Body of pancreas (tissue), 4 donors: Measurements from ENCODE around the gene MRPL55. TPM values are rescaled to one million over a fixed set of nuclear protein-coding genes. Genes with fewer than 3 reads are reported as not detected.

Experiments
- ATAC-seq: fragments of 150-250 bp; one replicate; pipeline ENCODE4 v1.9.1; 2016
- DNase-seq, 4 donors: peaks; one replicate each; pipeline ENCODE4 v3.0.0-alpha.2; 2019
- H3K27ac ChIP-seq, 4 donors: fragments of 200-600 bp; sonication (generic); 1 replicate in 3 of 4; 2 replicates in 1 of 4; pipeline versions ENCODE4 v1.5.1 to v1.6.1; 2016 to 2019; ENCODE audit warnings: mild to moderate bottlenecking in 1 of 4, mixed read lengths in 1 of 4, moderate library complexity in 1 of 4
- H3K27me3 ChIP-seq, 2 donors: fragments of 200-600 bp; sonication (generic); one replicate each; pipeline ENCODE4 v1.6.0; 2016; ENCODE audit warnings: mild to moderate bottlenecking in 1 of 2
- H3K36me3 ChIP-seq, 2 donors: fragments of 200-600 bp; sonication (generic); replicated peaks in 1 of 2; 2 replicates each; pipeline ENCODE4 v1.5.1; 2016; ENCODE audit warnings: low read depth in 2 of 2; ENCODE audit not compliant: insufficient read depth in 1 of 2
- H3K4me1 ChIP-seq: fragments of 200-600 bp; sonication (generic); one replicate; pipeline ENCODE4 v1.6.0; 2016
- H3K4me3 ChIP-seq, 2 donors: fragments of 200-600 bp; sonication (generic); 1 replicate in 1 of 2; 2 replicates in 1 of 2; pipeline ENCODE4 v1.5.1; 2016 to 2019
- H3K9me3 ChIP-seq, 3 donors: fragments of 200-600 bp; sonication (generic); 1 replicate in 2 of 3; 2 replicates in 1 of 3; pipeline ENCODE4 v1.5.1; 2016
- POLR2A ChIP-seq, 3 donors: fragments of 450-650 bp; IDR thresholded peaks; one replicate each; pipeline ENCODE4 v1.6.1; 2016; ENCODE audit warnings: antibody characterized with exemption in 3 of 3, mild to moderate bottlenecking in 2 of 3
- WGBS, 2 donors: methylation state at CpG; one replicate each; pipeline ENCODE4 v1.1.5; 2017; 5-methylcytosine and 5-hydroxymethylcytosine counted together
- intact Hi-C: fragments of 100-400 bp; cut with DNase I; formaldehyde crosslinking; loops from one replicate; pipeline ENCODE4 v1.15.1; 2023
- total RNA-seq, 2 donors: library from RNA; depleted of rRNA; stranded (reverse); fragments of >200 nt; gene quantifications; one replicate each; pipeline ENCODE4 v1.1.0, GENCODE V29; 2016
- TF ChIP-seq, protein P1 (sequence below), 7 experiments: fragments of 450-650 bp in 4 of 7; fragments of 200-600 bp in 3 of 7; sonication (generic) in 3 of 7; IDR thresholded peaks; one replicate each; pipeline ENCODE4 v1.5.1; 2016 to 2019; ENCODE audit warnings: antibody characterized with exemption in 7 of 7

Gene MRPL55
- total RNA-seq, 2 donors from 2014 or later, result 65.9 to 68.7 TPM

DNA sequence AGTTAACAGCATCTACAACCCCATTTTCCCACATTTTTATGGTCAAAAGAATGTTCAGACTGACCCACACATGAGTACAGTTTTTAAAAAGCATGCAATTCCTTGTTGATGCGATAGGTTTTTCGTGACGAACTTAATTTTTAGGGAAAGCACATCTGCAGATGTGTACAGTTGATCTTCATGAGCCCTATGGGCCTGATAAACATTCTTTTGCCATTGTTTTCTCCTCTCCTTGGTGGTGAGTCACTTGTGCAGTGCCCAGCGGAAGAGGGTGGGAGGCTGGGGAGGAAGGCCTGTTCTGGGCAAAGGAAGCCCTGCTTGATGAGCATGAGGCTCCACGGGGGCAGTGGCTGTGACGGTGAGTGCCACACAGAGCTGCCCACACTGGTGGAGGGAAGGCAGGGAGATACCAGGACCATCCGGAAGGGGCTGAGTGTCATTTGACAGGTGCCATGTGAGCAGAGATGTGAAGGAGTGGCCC lies 21.3 kb downstream of the MRPL55 start:
- no peak overlapping the region for H3K4me3 ChIP-seq
- DNase-seq, result peak in 3 of 4 donors; percentile 12 to 33 (median 12)
- 17 to 31% methylated on average over 7 of the region's 7 CpGs for WGBS, 2 donors
- no peaks in the 10 kb centered on the region for H3K36me3 ChIP-seq
- H3K27ac ChIP-seq, result peak overlapping the region; percentile 6 to 100 (median 25)
- no peaks in the 10 kb centered on the region for H3K9me3 ChIP-seq
- H3K27me3 ChIP-seq, result no peaks in the 10 kb centered on the region
- peaks cover 89% of the 10 kb centered on the region for H3K4me1 ChIP-seq
- TF ChIP-seq POLR2A (IDR thresholded peaks at IDR 0.05), result no peak
- TF ChIP-seq, protein P1, sequence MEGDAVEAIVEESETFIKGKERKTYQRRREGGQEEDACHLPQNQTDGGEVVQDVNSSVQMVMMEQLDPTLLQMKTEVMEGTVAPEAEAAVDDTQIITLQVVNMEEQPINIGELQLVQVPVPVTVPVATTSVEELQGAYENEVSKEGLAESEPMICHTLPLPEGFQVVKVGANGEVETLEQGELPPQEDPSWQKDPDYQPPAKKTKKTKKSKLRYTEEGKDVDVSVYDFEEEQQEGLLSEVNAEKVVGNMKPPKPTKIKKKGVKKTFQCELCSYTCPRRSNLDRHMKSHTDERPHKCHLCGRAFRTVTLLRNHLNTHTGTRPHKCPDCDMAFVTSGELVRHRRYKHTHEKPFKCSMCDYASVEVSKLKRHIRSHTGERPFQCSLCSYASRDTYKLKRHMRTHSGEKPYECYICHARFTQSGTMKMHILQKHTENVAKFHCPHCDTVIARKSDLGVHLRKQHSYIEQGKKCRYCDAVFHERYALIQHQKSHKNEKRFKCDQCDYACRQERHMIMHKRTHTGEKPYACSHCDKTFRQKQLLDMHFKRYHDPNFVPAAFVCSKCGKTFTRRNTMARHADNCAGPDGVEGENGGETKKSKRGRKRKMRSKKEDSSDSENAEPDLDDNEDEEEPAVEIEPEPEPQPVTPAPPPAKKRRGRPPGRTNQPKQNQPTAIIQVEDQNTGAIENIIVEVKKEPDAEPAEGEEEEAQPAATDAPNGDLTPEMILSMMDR (IDR thresholded peaks at IDR 0.05), result no peak
- intact Hi-C loops, result no loop called here
- ATAC-seq, result no peak

DNA sequence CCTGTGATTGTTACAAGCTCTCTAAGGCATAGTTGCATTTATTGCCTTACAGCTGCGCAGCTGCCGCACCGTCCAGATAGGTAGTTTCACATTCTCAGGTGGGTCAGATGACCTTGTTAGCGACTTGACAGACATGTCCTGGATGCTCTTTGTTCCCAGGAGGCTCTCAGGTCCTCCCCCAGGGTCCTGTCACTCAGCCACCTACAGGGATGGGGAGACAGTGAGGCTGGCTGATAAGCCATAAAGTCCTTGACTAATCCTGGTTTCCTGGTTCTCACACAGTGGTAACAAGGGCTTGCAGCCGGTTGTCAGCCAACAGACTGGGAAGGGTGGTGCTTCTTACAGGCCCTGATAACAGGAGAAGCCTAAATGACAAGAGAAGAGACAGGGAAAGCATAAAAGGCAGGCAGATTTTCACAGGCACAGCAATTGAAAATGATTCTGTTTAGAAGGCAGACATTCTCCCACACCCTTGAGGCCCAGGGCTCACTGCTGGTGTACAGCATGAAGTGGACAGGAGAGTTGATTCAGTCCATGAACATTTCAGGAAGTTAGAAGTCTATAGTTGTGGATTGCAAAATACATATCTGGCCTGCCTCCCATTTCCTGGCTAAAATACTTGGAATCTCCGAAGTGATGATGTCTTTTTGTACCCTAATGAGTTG lies 23.7 kb downstream of the MRPL55 start:
- no peak for DNase-seq
- ATAC-seq, result no peak
- Histone ChIP-seq H3K9me3 (no peaks in the 10 kb centered on the region), H3K4me1 (peaks cover 73% of the 10 kb centered on the region), H3K27ac (peak overlapping the region; percentile 27 to 100 (median 64)), H3K36me3 (no peaks in the 10 kb centered on the region), H3K4me3 (no peak overlapping the region), H3K27me3 (no peaks in the 10 kb centered on the region)
- intact Hi-C loops, result no loop called here
- peak in 1 of 3 donors; percentile 32 for TF ChIP-seq POLR2A (IDR thresholded peaks at IDR 0.05)
- TF ChIP-seq, protein P1 (IDR thresholded peaks at IDR 0.05), result no peak
- 12 to 22% methylated on average over 5 to 6 of the region's 6 CpGs for WGBS, 2 donors

GRCh38 chr1:228084797-228085196 lies 24.3 kb downstream of the MRPL55 start:
- TF ChIP-seq, protein P1 (IDR thresholded peaks at IDR 0.05), result no peak
- TF ChIP-seq POLR2A (IDR thresholded peaks at IDR 0.05), result no peak
- no peaks in the 10 kb centered on the region for H3K36me3 ChIP-seq
- no peaks in the 10 kb centered on the region for H3K27me3 ChIP-seq
- H3K4me1 ChIP-seq, result peaks cover 67% of the 10 kb centered on the region
- ATAC-seq, result no peak
- peak overlapping the region; percentile 26 to 100 (median 64) for H3K27ac ChIP-seq
- no peaks in the 10 kb centered on the region for H3K9me3 ChIP-seq
- DNase-seq, result no peak
- WGBS, 2 donors, result 16 to 17% methylated on average over 5 of the region's 5 CpGs
- H3K4me3 ChIP-seq, result no peak overlapping the region
- intact Hi-C loops, result no loop called here

- no peaks in the 10 kb centered on the region for H3K36me3 ChIP-seq
- no peaks in the 10 kb centered on the region for H3K9me3 ChIP-seq
- WGBS, 2 donors, result 5 to 6% methylated on average over 3 of the region's 3 CpGs
- no peaks in the 10 kb centered on the region for H3K27me3 ChIP-seq
- DNase-seq, result peak in 1 of 4 donors; percentile 56
- H3K4me3 ChIP-seq, result peak overlapping the region; percentile 77 to 91
- TF ChIP-seq POLR2A (IDR thresholded peaks at IDR 0.05), result no peak
- TF ChIP-seq, protein P1 (IDR thresholded peaks at IDR 0.05), result no peak
- intact Hi-C loops, result no loop called here
- peak overlapping the region; percentile 99 to 100 (median 100) for H3K27ac ChIP-seq
- peaks cover 63% of the 10 kb centered on the region for H3K4me1 ChIP-seq
- no peak for ATAC-seq
Measured at GRCh38 chr1:228084325-228084724, 24.8 kb downstream of the MRPL55 start.

GRCh38 chr1:228083871-228084278 lies 25.2 kb downstream of the MRPL55 start:
- 1 to 4% methylated on average over 9 to 17 of the region's 17 CpGs for WGBS, 2 donors
- Histone ChIP-seq H3K36me3 (no peaks in the 10 kb centered on the region), H3K9me3 (no peaks in the 10 kb centered on the region), H3K4me3 (peak overlapping the region; percentile 77 to 91), H3K27ac (peak overlapping the region; percentile 99 to 100 (median 100)), H3K4me1 (peaks cover 58% of the 10 kb centered on the region), H3K27me3 (no peaks in the 10 kb centered on the region)
- intact Hi-C loops, result no loop called here
- DNase-seq (peak in 1 of 4 donors; percentile 56), ATAC-seq (no peak)
- no peak for TF ChIP-seq POLR2A (IDR thresholded peaks at IDR 0.05)
- TF ChIP-seq, protein P1 (IDR thresholded peaks at IDR 0.05), result no peak
